Gastroesophageal sphincter (tissue), 3 donors: ENCODE data around the gene FCF1.

Source experiments
- EP300 ChIP-seq: sonication (generic); formaldehyde crosslinking; IDR thresholded peaks from one replicate; pipeline ENCODE4 v1.6.1; 2017; ENCODE audit warnings: antibody characterized with exemption, mild to moderate bottlenecking
- POLR2A ChIP-seq, 2 donors: fragments of 450-650 bp; IDR thresholded peaks; one replicate each; pipeline ENCODE4 v1.6.1; 2017; ENCODE audit warnings: antibody characterized with exemption in 2 of 2, mild to moderate bottlenecking in 2 of 2, moderate library complexity in 1 of 2
- POLR2AphosphoS5 ChIP-seq: sonication (generic); formaldehyde crosslinking; IDR thresholded peaks from one replicate; pipeline ENCODE4 v1.6.1; 2017; ENCODE audit warnings: antibody characterized with exemption
- TF ChIP-seq, protein P1 (sequence below), 4 experiments: fragments of 200-600 bp in 2 of 4; fragments of 450-650 bp in 2 of 4; sonication (generic) in 1 of 4; IDR thresholded peaks; one replicate each; pipeline ENCODE4 v1.5.1; 2017 to 2019; ENCODE audit warnings: antibody characterized with exemption in 4 of 4, mild to moderate bottlenecking in 2 of 4, moderate library complexity in 2 of 4

DNA sequence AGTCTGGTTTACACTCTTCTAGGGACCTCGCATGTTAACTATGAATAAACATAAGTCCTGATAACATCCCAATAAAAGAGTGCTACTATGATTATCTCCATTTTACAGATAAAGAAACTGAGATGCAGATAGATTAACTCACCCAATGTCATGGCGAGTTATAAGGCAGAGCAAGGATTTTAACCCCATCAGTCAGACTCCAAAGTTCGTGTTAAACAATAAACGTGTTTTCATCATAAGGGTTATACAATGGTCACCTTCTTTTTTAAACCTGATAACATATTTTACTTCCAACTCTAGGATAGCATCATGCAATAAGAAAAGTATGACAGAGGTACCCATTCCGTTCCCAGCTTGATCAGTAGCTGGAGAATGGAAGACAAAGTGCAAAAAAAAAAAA, 1.3 kb upstream of the FCF1 start:
- TF ChIP-seq EP300 (no peak), POLR2A (IDR thresholded peaks at IDR 0.05) (no peak), POLR2AphosphoS5 (no peak)
- TF ChIP-seq, protein P1, sequence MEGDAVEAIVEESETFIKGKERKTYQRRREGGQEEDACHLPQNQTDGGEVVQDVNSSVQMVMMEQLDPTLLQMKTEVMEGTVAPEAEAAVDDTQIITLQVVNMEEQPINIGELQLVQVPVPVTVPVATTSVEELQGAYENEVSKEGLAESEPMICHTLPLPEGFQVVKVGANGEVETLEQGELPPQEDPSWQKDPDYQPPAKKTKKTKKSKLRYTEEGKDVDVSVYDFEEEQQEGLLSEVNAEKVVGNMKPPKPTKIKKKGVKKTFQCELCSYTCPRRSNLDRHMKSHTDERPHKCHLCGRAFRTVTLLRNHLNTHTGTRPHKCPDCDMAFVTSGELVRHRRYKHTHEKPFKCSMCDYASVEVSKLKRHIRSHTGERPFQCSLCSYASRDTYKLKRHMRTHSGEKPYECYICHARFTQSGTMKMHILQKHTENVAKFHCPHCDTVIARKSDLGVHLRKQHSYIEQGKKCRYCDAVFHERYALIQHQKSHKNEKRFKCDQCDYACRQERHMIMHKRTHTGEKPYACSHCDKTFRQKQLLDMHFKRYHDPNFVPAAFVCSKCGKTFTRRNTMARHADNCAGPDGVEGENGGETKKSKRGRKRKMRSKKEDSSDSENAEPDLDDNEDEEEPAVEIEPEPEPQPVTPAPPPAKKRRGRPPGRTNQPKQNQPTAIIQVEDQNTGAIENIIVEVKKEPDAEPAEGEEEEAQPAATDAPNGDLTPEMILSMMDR (IDR thresholded peaks at IDR 0.05): no peak
